ENCODE data around the gene RYR1.
"Not testable (repeated sequence)": the region's sequence is repeated elsewhere in the genome, so short reads cannot be mapped to it uniquely, and the experiment has no call there.

The RYR1 gene

DNA sequence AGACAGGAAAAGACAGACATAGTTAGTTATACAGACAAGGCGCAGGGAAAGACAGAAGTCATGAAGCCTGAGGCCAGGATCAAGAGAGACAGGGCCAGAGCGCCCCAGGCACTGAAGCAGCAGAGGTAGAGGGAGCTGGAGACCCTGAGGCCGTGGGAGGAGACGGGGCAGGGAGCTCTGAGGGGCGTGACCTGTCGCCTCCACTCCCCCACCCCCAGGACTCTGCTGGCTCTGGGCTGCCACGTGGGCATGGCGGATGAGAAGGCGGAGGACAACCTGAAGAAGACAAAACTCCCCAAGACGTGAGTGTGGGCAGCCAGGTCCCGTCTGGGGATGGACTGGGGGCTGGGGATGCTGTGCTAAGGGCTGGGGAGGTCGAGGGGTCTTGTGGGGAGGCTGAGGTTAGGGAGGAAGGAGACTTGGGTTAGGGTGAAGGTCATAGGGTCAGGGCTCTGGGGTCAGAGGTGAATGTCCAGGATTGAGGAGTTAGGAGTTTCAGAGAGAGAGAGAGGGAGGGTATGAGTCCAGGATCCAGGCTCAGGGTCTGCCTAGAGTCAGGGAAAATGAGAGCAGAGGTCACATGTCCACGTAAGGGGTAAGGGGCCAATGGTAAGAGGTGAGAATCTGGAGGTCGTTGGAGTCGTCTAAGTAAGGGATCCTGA lies 31.1 kb downstream of the RYR1 start:
- intact Hi-C loops (cut with DNase I; ENCODE audit: low total_unique reads) = no loop called here
- H3K36me3 ChIP-seq = no peaks in the 10 kb centered on the region
- H3K27ac ChIP-seq = no peak overlapping the region
- H3K4me1 ChIP-seq = no peaks in the 10 kb centered on the region
- TF ChIP-seq, protein P1, sequence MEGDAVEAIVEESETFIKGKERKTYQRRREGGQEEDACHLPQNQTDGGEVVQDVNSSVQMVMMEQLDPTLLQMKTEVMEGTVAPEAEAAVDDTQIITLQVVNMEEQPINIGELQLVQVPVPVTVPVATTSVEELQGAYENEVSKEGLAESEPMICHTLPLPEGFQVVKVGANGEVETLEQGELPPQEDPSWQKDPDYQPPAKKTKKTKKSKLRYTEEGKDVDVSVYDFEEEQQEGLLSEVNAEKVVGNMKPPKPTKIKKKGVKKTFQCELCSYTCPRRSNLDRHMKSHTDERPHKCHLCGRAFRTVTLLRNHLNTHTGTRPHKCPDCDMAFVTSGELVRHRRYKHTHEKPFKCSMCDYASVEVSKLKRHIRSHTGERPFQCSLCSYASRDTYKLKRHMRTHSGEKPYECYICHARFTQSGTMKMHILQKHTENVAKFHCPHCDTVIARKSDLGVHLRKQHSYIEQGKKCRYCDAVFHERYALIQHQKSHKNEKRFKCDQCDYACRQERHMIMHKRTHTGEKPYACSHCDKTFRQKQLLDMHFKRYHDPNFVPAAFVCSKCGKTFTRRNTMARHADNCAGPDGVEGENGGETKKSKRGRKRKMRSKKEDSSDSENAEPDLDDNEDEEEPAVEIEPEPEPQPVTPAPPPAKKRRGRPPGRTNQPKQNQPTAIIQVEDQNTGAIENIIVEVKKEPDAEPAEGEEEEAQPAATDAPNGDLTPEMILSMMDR (IDR thresholded peaks at IDR 0.05) = no peak
- no peak for DNase-seq
- no peaks in the 10 kb centered on the region for H3K9me3 ChIP-seq
- peaks cover 0 to 30% of the 10 kb centered on the region in 2 donors for H3K27me3 ChIP-seq
- H3K4me3 ChIP-seq = no peak overlapping the region

DNA sequence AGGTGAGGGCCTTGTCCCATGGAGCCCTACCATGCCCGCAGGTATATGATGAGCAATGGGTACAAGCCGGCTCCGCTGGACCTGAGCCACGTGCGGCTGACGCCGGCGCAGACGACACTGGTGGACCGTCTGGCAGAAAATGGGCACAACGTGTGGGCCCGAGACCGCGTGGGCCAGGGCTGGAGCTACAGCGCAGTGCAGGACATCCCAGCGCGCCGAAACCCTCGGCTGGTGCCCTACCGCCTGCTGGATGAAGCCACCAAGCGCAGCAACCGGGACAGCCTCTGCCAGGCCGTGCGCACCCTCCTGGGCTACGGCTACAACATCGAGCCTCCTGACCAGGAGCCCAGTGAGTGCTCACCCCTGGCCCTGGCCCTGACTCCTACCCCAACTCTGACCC lies 32.6 kb downstream of the RYR1 start:
- Histone ChIP-seq H3K4me3 (no peak overlapping the region), H3K4me1 (no peaks in the 10 kb centered on the region), H3K9me3 (no peaks in the 10 kb centered on the region), H3K27me3 (peaks cover 0 to 33% of the 10 kb centered on the region in 2 donors), H3K27ac (no peak overlapping the region), H3K36me3 (no peaks in the 10 kb centered on the region)
- TF ChIP-seq, protein P1 (IDR thresholded peaks at IDR 0.05) = no peak
- intact Hi-C loops (cut with DNase I; ENCODE audit: low total_unique reads) = no loop called here
- DNase-seq = no peak

- TF ChIP-seq, protein P1 (IDR thresholded peaks at IDR 0.05) = no peak
- Histone ChIP-seq H3K9me3 (no peaks in the 10 kb centered on the region), H3K27me3 (peaks cover 0 to 33% of the 10 kb centered on the region in 2 donors), H3K4me3 (no peak overlapping the region), H3K36me3 (no peaks in the 10 kb centered on the region), H3K4me1 (no peaks in the 10 kb centered on the region), H3K27ac (no peak overlapping the region)
- no peak for DNase-seq
- intact Hi-C loops (cut with DNase I; ENCODE audit: low total_unique reads) = no loop called here
Observed at GRCh38 chr19:38467541-38468525, 34.3 kb downstream of the RYR1 start.

DNA sequence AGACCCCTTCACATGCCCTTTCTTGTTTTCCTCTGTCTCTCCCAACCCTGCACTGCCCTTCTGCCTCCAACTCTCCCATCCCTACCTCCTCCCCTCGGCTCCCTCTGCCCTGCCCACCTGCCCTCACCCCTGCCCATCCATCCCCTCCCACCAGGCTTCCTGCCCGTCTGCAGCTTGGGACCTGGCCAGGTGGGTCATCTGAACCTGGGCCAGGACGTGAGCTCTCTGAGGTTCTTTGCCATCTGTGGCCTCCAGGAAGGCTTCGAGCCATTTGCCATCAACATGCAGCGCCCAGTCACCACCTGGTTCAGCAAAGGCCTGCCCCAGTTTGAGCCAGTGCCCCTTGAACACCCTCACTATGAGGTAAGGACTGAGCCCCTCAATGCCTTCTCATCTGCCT lies 35.7 kb downstream of the RYR1 start:
- Histone ChIP-seq H3K4me1 (no peaks in the 10 kb centered on the region), H3K27ac (no peak overlapping the region), H3K36me3 (no peaks in the 10 kb centered on the region), H3K27me3 (peaks cover 0 to 36% of the 10 kb centered on the region in 2 donors), H3K4me3 (no peak overlapping the region), H3K9me3 (no peaks in the 10 kb centered on the region)
- DNase-seq = no peak
- intact Hi-C loops (cut with DNase I; ENCODE audit: low total_unique reads) = no loop called here
- TF ChIP-seq, protein P1 (IDR thresholded peaks at IDR 0.05) = no peak

DNA sequence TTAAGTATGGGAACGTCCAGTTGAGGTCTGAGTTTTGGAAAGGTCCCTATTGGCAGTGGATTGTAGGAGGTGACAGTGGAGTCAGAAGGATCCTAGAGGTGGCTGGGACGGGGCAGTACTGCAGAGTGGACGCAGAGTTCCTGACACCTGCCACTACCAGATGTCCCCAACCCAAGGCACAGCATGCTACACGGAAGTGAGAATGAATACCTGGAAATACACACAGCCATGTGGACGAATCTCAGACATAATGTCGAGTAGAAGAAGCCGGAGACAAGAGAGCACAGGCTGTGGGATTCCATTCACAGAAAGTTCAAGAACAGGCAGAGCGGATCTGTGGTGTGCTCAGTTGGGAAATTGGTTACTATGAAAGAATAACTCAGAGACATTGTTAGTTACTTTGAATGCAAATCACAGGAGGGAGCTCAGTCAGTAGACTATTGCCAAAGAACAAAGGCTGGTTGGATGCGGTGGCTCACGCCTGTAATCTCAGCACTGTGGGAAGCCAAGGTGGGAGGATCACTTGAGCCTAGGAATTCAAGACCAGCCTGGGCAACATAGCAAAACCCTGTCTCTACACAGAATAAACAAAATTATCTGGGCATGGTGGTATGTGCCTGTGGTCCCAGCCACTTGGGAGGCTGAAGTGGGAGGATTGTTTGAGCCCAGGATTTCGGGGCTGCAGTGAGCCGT lies 37.4 kb downstream of the RYR1 start:
- TF ChIP-seq, protein P1 (IDR thresholded peaks at IDR 0.05) = no peak
- Histone ChIP-seq H3K27ac (no peak overlapping the region), H3K4me1 (no peaks in the 10 kb centered on the region), H3K4me3 (no peak overlapping the region), H3K9me3 (no peaks in the 10 kb centered on the region), H3K27me3 (peaks cover 0 to 37% of the 10 kb centered on the region in 2 donors), H3K36me3 (no peaks in the 10 kb centered on the region)
- no peak for DNase-seq
- intact Hi-C loops (cut with DNase I; ENCODE audit: low total_unique reads) = no loop called here

DNA sequence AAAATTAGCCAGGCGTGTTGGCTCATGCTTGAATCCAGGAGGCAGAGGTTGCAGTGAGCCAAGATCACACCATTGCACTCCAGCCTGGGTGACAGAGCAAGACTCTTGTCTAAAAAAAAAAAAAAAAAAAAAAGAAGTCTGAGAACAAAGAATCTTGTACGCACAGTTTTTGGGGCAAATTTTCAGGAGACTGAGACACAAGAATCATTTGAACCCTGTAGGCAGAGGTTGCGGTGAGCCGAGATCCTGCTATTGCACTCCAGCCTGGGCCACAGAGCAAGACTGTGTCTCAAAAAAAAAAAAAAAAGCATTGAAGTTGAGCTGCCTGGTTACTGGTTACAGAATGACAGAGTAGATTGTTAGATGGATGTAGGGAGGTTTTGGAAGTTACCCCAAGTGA lies 39.2 kb downstream of the RYR1 start:
- H3K36me3 ChIP-seq; H3K9me3 ChIP-seq; H3K4me3 ChIP-seq; intact Hi-C loops (cut with DNase I; ENCODE audit: low total_unique reads); DNase-seq; H3K27ac ChIP-seq; H3K4me1 ChIP-seq: not testable (repeated sequence)
- peaks cover 0 to 41% of the 10 kb centered on the region in 2 donors for H3K27me3 ChIP-seq
